HepG2 (cell line): Measurements from ENCODE around the gene NDUFS6. TPM values are rescaled to one million over a fixed set of nuclear protein-coding genes. Genes with fewer than 3 reads are reported as not detected.

Experiments
- MXI1 ChIP-seq: IDR thresholded peaks from 3 replicates; pipeline ENCODE4 v1.6.1; 2012; ENCODE audit warnings: low read depth, low read length, inconsistent platforms, borderline replicate concordance
- PLSCR1 ChIP-seq: sonication (generic); formaldehyde crosslinking; IDR thresholded peaks from 2 replicates; pipeline ENCODE4 v1.5.0; 2020; ENCODE audit warnings: missing genetic modification reagents, mild to moderate bottlenecking, borderline replicate concordance
- SPEN ChIP-seq: sonication (generic); formaldehyde crosslinking; IDR thresholded peaks from 2 replicates; pipeline ENCODE4 v1.5.1; 2020; ENCODE audit warnings: low read depth, mild to moderate bottlenecking, missing genetic modification reagents
- polyA plus RNA-seq, 8 experiments: library from polyadenylated mRNA; depleted of rRNA in 3 of 8; stranded (reverse) in 7 of 8; unstranded in 1 of 8; fragments of >200 nt; fragmentation: Illumina TruSeq in 4 of 8; extraction: Trizol in 4 of 8; gene quantifications; 2 replicates each; pipeline versions ENCODE4 v1.2.1 to v1.2.3, GENCODE V29; 2011 to 2016; ENCODE audit warnings: low read depth in 4 of 8, missing spikeins in 1 of 8, mixed read lengths in 1 of 8; ENCODE audit not compliant: insufficient read depth in 1 of 8
- total RNA-seq, 5 experiments: library from RNA; depleted of rRNA; stranded (reverse); fragments of >200 nt; fragmentation: Illumina TruSeq; extraction: Trizol; gene quantifications; 2 replicates each; pipeline ENCODE4 v1.2.3, GENCODE V29; 2016; ENCODE audit warnings: low read depth in 1 of 5
- TF ChIP-seq, protein P1 (sequence below): sonication (generic); formaldehyde crosslinking; IDR thresholded peaks from 2 replicates; pipeline ENCODE4 v1.5.0; 2020; ENCODE audit warnings: mild to moderate bottlenecking, missing genetic modification reagents
- TF ChIP-seq, protein P2 (sequence below): sonication (generic); formaldehyde crosslinking; IDR thresholded peaks from 2 replicates; pipeline ENCODE4 v1.9.0; 2021; ENCODE audit warnings: missing genetic modification reagents, borderline replicate concordance
- TF ChIP-seq, protein P3 (sequence below): sonication (generic); formaldehyde crosslinking; IDR thresholded peaks from 2 replicates; pipeline ENCODE4 v1.4.0; 2020; ENCODE audit warnings: missing genetic modification reagents

NDUFS6 gene
- total and polyA plus RNA-seq, 2 of the 13 experiments (the other 11 are each of a cell fraction or from before 2014, with no cell fraction given) = 23.7 to 50.4 TPM

- TF ChIP-seq, protein P1, sequence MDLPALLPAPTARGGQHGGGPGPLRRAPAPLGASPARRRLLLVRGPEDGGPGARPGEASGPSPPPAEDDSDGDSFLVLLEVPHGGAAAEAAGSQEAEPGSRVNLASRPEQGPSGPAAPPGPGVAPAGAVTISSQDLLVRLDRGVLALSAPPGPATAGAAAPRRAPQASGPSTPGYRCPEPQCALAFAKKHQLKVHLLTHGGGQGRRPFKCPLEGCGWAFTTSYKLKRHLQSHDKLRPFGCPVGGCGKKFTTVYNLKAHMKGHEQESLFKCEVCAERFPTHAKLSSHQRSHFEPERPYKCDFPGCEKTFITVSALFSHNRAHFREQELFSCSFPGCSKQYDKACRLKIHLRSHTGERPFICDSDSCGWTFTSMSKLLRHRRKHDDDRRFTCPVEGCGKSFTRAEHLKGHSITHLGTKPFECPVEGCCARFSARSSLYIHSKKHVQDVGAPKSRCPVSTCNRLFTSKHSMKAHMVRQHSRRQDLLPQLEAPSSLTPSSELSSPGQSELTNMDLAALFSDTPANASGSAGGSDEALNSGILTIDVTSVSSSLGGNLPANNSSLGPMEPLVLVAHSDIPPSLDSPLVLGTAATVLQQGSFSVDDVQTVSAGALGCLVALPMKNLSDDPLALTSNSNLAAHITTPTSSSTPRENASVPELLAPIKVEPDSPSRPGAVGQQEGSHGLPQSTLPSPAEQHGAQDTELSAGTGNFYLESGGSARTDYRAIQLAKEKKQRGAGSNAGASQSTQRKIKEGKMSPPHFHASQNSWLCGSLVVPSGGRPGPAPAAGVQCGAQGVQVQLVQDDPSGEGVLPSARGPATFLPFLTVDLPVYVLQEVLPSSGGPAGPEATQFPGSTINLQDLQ (CRISPR knock-in tag) = no peak
- no peak for TF ChIP-seq SPEN (CRISPR knock-in tag)
- no peak for TF ChIP-seq PLSCR1 (CRISPR knock-in tag)
- TF ChIP-seq, protein P2, sequence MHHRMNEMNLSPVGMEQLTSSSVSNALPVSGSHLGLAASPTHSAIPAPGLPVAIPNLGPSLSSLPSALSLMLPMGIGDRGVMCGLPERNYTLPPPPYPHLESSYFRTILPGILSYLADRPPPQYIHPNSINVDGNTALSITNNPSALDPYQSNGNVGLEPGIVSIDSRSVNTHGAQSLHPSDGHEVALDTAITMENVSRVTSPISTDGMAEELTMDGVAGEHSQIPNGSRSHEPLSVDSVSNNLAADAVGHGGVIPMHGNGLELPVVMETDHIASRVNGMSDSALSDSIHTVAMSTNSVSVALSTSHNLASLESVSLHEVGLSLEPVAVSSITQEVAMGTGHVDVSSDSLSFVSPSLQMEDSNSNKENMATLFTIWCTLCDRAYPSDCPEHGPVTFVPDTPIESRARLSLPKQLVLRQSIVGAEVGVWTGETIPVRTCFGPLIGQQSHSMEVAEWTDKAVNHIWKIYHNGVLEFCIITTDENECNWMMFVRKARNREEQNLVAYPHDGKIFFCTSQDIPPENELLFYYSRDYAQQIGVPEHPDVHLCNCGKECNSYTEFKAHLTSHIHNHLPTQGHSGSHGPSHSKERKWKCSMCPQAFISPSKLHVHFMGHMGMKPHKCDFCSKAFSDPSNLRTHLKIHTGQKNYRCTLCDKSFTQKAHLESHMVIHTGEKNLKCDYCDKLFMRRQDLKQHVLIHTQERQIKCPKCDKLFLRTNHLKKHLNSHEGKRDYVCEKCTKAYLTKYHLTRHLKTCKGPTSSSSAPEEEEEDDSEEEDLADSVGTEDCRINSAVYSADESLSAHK = no peak
- 0 out of 3 replicates have a peak, but pooled peaks have one; percentile 27 for TF ChIP-seq MXI1
- TF ChIP-seq, protein P3, sequence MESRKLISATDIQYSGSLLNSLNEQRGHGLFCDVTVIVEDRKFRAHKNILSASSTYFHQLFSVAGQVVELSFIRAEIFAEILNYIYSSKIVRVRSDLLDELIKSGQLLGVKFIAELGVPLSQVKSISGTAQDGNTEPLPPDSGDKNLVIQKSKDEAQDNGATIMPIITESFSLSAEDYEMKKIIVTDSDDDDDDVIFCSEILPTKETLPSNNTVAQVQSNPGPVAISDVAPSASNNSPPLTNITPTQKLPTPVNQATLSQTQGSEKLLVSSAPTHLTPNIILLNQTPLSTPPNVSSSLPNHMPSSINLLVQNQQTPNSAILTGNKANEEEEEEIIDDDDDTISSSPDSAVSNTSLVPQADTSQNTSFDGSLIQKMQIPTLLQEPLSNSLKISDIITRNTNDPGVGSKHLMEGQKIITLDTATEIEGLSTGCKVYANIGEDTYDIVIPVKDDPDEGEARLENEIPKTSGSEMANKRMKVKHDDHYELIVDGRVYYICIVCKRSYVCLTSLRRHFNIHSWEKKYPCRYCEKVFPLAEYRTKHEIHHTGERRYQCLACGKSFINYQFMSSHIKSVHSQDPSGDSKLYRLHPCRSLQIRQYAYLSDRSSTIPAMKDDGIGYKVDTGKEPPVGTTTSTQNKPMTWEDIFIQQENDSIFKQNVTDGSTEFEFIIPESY = peak; percentile 74; the same call in 1 of the 2 replicates
These were observed 37.7 kb upstream of the NDUFS6 start (continued) for GRCh38 chr5:1763548-1763911.
